OCI-LY7 (cell line): Measurements from ENCODE around the gene CDK14.

ENCODE experiments used
- CTCF ChIP-seq: fragments of 200-600 bp; sonication (generic); conservative IDR thresholded peaks from 2 replicates; pipeline ENCODE4 v1.5.1; 2014; ENCODE audit warnings: mild to moderate bottlenecking, antibody characterized with exemption, low read length, moderate library complexity, mixed read lengths
- EZH2phosphoT487 ChIP-seq: fragments of 200-600 bp; sonication (generic); IDR thresholded peaks from 2 replicates; pipeline ENCODE4 v1.6.1; 2018; ENCODE audit warnings: low read depth, borderline replicate concordance, mild to moderate bottlenecking, mixed run types, antibody characterized with exemption, low read length, moderate library complexity, mixed read lengths

GRCh38 chr7:90599038-90599437 lies 2.9 kb downstream of the CDK14 start:
- TF ChIP-seq CTCF (no peak), EZH2phosphoT487 (no peak)
